ENCODE results near the gene C4orf50.

C4orf50 gene

DNA sequence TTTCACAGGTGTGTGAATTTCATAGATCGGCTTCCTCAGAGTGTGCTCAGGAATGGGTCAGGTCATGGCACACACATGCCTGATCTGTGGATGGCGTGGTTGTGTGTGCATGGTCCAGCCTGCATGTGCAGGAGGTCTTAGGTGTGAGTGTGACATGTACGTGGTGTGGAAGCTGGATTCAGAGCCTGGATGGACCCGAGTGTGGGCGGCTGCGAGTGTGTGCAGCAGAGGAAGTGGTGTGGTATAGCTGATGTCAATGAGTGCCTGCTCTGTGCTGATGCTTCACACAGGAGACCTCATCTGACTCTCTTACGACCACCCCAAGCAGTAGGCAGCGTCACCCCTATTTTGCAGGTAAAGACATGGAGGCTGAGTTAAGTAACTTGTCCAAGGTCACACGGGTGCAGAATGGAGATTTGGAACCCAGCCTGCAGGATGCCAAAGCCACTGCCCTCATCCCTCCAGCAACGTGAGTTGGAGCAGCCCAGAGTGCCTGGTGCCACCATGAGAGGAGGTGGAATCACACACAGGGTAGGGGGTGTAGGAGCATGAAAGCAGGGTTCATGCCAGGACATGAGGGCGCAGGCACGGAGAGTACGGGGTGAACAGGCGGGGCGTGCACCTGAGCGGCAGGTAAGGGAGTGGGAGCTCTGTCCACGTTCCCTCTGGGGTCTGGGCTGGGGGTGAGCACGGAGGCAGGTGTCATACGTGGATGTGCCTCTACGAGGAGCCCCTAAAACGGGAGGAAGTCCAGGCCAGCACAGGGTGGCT lies 24.2 kb upstream of the C4orf50 start:
- Histone ChIP-seq H3K27ac (no peak overlapping the region), H3K36me3 (replicated peaks) (no peaks in the 10 kb centered on the region), H3K27me3 (replicated peaks) (no peaks in the 10 kb centered on the region), H3K4me3 (ENCODE audit: low read depth, low read length) (no peak overlapping the region)
- TF ChIP-seq, protein P1, sequence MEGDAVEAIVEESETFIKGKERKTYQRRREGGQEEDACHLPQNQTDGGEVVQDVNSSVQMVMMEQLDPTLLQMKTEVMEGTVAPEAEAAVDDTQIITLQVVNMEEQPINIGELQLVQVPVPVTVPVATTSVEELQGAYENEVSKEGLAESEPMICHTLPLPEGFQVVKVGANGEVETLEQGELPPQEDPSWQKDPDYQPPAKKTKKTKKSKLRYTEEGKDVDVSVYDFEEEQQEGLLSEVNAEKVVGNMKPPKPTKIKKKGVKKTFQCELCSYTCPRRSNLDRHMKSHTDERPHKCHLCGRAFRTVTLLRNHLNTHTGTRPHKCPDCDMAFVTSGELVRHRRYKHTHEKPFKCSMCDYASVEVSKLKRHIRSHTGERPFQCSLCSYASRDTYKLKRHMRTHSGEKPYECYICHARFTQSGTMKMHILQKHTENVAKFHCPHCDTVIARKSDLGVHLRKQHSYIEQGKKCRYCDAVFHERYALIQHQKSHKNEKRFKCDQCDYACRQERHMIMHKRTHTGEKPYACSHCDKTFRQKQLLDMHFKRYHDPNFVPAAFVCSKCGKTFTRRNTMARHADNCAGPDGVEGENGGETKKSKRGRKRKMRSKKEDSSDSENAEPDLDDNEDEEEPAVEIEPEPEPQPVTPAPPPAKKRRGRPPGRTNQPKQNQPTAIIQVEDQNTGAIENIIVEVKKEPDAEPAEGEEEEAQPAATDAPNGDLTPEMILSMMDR (IDR thresholded peaks at IDR 0.05; ENCODE audit: low read depth, low read length, missing control alignments) = no peak
- in situ Hi-C loops (cut with HindIII; ENCODE audit: low pct_ligation_motif_present, low sequenced_read_pairs) = no loop called here
- no peak for DNase-seq

DNA sequence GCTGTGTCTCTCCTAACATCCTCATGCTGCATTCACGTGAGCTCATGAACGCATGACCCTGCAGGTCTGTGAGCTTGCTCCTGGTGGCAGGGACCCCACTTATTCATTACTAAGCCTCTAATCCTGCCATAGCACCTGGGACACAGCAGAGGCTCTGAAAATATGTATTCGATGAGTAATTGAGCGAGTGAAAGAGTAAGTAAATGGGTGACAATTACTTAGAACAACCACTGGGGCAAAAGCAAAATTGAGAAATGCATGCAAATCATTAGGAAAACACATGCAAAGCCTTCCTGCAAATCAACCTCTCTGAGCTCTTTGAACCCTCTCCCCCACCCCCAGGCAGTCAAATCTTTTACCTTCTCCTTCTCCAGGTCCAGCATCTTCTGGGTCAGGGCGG lies 23.6 kb upstream of the C4orf50 start:
- Histone ChIP-seq H3K27ac (no peak overlapping the region), H3K4me3 (ENCODE audit: low read depth, low read length) (no peak overlapping the region), H3K36me3 (replicated peaks) (no peaks in the 10 kb centered on the region), H3K27me3 (replicated peaks) (no peaks in the 10 kb centered on the region)
- TF ChIP-seq, protein P1 (IDR thresholded peaks at IDR 0.05; ENCODE audit: low read depth, low read length, missing control alignments) = no peak
- DNase-seq = no peak
- in situ Hi-C loops (cut with HindIII; ENCODE audit: low pct_ligation_motif_present, low sequenced_read_pairs) = no loop called here

DNA sequence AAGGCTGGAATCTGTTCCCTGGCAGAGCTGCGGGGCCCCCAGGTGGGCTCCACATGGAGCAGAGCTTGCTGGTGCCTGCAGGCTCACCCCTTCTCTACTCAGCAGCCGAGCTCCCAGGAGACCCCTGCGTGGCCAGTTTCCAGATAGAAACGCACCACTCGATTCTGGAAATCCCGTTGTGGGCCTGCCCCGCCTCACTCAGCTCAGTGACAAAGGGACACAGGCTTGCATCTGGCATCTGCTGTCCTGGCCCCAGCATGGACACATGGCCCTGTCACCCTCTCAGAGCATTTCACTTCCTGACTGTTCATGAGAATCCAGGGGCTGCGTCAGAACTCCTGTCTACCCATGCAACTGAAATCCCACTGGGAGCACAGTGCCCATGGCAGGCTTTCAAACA lies 20.5 kb upstream of the C4orf50 start:
- DNase-seq = no peak
- no peaks in the 10 kb centered on the region for H3K27me3 ChIP-seq (replicated peaks)
- no peak overlapping the region for H3K27ac ChIP-seq
- TF ChIP-seq, protein P1 (IDR thresholded peaks at IDR 0.05; ENCODE audit: low read depth, low read length, missing control alignments) = no peak
- in situ Hi-C loops (cut with HindIII; ENCODE audit: low pct_ligation_motif_present, low sequenced_read_pairs) = no loop called here
- no peaks in the 10 kb centered on the region for H3K36me3 ChIP-seq (replicated peaks)
- H3K4me3 ChIP-seq (ENCODE audit: low read depth, low read length) = no peak overlapping the region

DNA sequence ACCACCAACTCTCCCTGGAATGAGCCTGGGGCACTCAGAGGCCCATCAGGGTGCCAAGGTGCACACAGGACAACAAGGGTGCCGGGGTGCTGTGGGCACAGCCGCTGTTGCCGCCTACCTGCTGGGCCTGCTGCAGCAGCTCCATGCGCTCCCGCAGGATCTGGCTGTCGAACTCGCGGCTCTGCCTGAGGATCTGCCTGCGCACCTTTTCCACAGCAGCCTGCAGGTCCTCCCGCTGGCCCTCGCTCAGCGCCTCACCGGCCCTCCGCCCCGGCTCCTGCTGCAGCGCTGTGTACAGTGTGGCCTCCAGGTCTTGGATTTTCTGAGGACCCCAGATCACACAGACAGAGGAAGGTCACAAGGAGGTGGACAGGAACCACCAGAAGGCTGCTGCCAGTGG lies 17.6 kb upstream of the C4orf50 start:
- in situ Hi-C loops (cut with HindIII; ENCODE audit: low pct_ligation_motif_present, low sequenced_read_pairs) = no loop called here
- no peak for DNase-seq
- Histone ChIP-seq H3K4me3 (ENCODE audit: low read depth, low read length) (no peak overlapping the region), H3K27me3 (replicated peaks) (no peaks in the 10 kb centered on the region), H3K36me3 (replicated peaks) (no peaks in the 10 kb centered on the region), H3K27ac (no peak overlapping the region)
- TF ChIP-seq, protein P1 (IDR thresholded peaks at IDR 0.05; ENCODE audit: low read depth, low read length, missing control alignments) = no peak

DNA sequence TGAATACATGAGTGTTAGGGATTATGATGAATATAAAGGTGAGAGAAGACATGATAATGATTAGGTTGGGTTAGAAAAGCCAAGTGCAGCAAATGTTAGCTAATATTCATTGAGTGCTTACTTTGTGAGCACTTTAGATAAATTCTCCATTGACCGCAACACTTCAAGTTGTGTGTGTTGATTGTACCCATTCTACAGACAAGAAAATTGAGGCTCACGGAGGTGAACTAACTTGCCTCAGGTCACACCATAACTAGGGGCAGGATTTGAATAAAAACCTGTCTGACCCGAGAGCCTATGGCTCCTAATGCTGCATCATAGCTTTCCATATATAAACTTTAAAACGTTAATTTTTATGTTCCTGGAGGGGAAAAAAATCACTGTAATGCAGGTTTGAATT lies 15.2 kb upstream of the C4orf50 start:
- H3K27me3 ChIP-seq (replicated peaks) = no peaks in the 10 kb centered on the region
- no peak overlapping the region for H3K4me3 ChIP-seq (ENCODE audit: low read depth, low read length)
- H3K27ac ChIP-seq = no peak overlapping the region
- no peak for DNase-seq
- in situ Hi-C loops (cut with HindIII; ENCODE audit: low pct_ligation_motif_present, low sequenced_read_pairs) = no loop called here
- H3K36me3 ChIP-seq (replicated peaks) = no peaks in the 10 kb centered on the region
- TF ChIP-seq, protein P1 (IDR thresholded peaks at IDR 0.05; ENCODE audit: low read depth, low read length, missing control alignments) = no peak
